Suprapubic skin (tissue), 4 donors: ENCODE measurements around the gene ISLR2.

ENCODE experiments used
- CTCF ChIP-seq, 2 donors: fragments of 200-600 bp in 1 of 2; fragments of 450-650 bp in 1 of 2; sonication (generic) in 1 of 2; IDR thresholded peaks; one replicate each; pipeline ENCODE4 v1.5.1; 2016 to 2019; ENCODE audit warnings: antibody characterized with exemption in 2 of 2, mild to moderate bottlenecking in 1 of 2, moderate library complexity in 1 of 2
- POLR2A ChIP-seq, 2 donors: fragments of 450-650 bp; IDR thresholded peaks; one replicate each; pipeline ENCODE4 v1.6.1; 2017; ENCODE audit warnings: antibody characterized with exemption in 2 of 2, mild to moderate bottlenecking in 2 of 2, moderate library complexity in 2 of 2
- POLR2AphosphoS5 ChIP-seq, 3 donors: sonication (generic); formaldehyde crosslinking; IDR thresholded peaks; one replicate each; pipeline ENCODE4 v1.6.1; 2017; ENCODE audit warnings: antibody characterized with exemption in 3 of 3

GRCh38 chr15:74108111-74108510 is 22.3 kb upstream of the ISLR2 start:
- TF ChIP-seq CTCF (IDR thresholded peaks at IDR 0.05) (no peak), POLR2AphosphoS5 (IDR thresholded peaks at IDR 0.05) (no peak), POLR2A (IDR thresholded peaks at IDR 0.05) (no peak)
